NCI-H2227 (cell line): ENCODE measurements around the gene KCNN4.

Experiments
- DNase-seq: peaks from one replicate; lab custom pipeline; 2025; ENCODE audit not compliant: unreplicated experiment; lab: John Stamatoyannopoulos, UW

KCNN4 gene

DNA sequence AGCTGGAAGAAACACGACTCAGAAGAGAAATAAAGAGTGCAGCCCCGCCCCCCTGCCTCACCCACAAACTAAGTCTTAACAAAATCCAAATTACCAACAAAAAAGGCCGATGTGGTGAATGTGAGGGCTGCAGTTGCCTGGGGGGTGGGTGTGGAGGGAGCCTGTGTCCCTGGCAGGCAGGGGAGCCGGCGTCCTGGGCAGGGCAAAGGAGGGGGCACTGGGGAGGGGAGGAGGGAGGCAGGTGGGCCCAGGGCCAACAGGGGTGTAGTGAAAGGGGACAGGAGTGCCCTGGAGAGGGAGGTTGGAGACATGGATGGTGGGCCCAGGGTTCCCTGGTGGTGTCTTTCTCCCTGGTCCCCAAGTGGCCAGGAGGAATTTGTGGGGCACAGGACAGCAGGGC is 60.9 kb downstream of the KCNN4 start:
- no peak for DNase-seq

DNA sequence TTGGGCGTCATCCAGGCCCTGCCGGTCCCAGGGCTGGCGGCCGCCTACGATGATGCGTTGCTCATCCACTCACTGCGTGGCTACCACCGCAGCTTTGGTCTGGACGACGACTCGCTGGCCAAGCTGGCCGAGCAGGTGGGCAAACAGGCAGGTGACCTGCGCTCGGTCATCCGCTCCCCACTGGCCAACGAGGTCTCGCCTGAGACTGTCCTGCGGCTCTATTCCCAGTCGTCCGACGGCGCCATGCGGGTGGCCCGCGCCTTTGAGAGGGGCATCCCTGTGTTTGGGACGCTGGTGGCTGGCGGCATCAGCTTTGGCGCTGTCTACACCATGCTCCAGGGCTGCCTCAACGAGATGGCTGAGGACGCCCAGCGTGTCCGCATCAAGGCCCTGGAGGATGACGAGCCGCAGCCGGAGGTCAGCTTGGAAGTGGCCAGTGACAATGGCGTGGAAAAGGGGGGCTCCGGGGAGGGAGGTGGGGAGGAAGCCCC is 61.4 kb downstream of the KCNN4 start:
- no peak for DNase-seq

DNA sequence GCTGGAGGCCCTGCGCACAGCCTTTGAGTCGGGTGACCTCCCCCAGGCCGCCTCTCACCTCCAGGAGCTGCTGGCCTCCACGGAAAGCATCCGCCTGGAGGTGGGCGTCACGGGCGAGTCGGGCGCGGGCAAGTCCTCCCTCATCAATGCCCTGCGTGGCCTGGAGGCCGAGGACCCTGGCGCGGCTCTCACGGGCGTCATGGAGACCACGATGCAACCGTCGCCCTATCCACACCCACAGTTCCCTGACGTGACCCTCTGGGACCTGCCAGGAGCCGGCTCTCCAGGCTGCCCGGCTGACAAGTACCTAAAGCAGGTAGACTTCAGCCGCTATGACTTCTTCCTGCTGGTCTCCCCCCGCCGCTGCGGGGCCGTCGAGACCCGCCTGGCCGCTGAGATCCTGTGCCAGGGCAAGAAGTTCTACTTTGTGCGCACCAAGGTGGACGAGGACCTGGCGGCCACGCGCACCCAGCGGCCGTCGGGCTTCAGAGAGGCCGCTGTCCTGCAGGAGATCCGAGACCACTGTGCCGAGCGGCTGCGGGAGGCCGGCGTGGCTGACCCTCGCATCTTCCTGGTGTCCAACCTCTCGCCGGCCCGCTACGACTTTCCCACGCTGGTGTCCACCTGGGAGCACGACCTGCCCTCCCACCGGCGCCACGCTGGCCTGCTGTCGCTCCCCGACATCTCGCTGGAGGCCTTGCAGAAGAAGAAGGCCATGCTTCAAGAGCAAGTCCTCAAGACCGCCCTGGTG is 62.0 kb downstream of the KCNN4 start:
- no peak for DNase-seq
